Brain microvascular endothelial cell (primary cell): ENCODE results near the gene WRNIP1.

Experiments used
- DNase-seq: peaks from one replicate; pipeline ENCODE4 v3.0.0-alpha.2; 2020
- H3K27ac ChIP-seq: fragments of 250-450 bp; sonication (Bioruptor Pico); 2 replicates; pipeline ENCODE4 v1.5.1; 2020; ENCODE audit warnings: mild to moderate bottlenecking, moderate library complexity
- H3K27me3 ChIP-seq: fragments of 250-450 bp; sonication (Bioruptor Pico); replicated peaks from 2 replicates; pipeline ENCODE4 v1.5.1; 2020; ENCODE audit warnings: mild to moderate bottlenecking
- H3K36me3 ChIP-seq: fragments of 250-450 bp; sonication (Bioruptor Pico); replicated peaks from 2 replicates; pipeline ENCODE4 v1.5.1; 2020; ENCODE audit warnings: mild to moderate bottlenecking
- H3K4me3 ChIP-seq: 2 replicates; pipeline ENCODE4 v1.5.1; 2011; ENCODE audit warnings: low read depth, mild to moderate bottlenecking, control low read depth, low read length, moderate library complexity
- in situ Hi-C: cut with HindIII; loops from 2 replicates; pipeline ENCODE4 v1.10.0; 2017; ENCODE audit warnings: low sequenced_read_pairs, low pct_ligation_motif_present
- TF ChIP-seq, protein P1 (sequence below): IDR thresholded peaks from 2 replicates; pipeline ENCODE4 v1.5.1; 2011; ENCODE audit warnings: low read depth, mild to moderate bottlenecking, moderate library complexity, low read length, control low read depth, inconsistent platforms; ENCODE audit errors: missing control alignments

WRNIP1 gene

DNA sequence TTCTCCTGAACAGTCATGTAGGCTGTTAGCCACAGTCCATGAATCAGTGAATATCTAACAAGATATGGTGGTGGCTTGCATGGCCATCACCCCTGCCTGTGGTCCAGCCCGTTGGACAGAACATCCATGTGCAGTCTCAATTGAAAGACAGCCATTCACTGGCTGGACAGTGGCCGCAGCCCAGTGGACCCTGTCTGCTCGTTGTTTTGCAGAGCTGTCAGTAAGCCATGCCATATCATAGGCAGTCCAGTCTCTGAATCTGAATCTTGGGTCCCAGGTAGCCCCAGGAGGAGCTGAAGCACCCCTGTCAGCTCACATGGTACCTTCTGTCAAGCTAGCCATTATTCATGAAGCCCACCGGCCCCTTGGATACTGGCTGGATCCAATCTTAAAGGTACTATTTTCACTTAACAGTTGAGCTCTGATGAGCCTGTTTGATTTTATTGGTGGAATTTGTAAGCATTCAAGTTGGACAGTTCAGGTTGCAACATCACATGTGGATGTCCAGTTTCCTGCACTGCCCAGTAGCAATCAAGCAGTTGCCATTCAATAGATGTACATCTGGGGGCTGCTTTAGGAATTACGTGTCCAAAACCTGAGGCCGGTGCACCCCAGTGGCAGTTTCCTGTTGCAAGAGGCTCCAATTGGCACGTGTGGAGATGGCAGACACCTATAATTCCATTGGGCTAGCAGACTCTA is 38.7 kb downstream of the WRNIP1 start:
- TF ChIP-seq, protein P1, sequence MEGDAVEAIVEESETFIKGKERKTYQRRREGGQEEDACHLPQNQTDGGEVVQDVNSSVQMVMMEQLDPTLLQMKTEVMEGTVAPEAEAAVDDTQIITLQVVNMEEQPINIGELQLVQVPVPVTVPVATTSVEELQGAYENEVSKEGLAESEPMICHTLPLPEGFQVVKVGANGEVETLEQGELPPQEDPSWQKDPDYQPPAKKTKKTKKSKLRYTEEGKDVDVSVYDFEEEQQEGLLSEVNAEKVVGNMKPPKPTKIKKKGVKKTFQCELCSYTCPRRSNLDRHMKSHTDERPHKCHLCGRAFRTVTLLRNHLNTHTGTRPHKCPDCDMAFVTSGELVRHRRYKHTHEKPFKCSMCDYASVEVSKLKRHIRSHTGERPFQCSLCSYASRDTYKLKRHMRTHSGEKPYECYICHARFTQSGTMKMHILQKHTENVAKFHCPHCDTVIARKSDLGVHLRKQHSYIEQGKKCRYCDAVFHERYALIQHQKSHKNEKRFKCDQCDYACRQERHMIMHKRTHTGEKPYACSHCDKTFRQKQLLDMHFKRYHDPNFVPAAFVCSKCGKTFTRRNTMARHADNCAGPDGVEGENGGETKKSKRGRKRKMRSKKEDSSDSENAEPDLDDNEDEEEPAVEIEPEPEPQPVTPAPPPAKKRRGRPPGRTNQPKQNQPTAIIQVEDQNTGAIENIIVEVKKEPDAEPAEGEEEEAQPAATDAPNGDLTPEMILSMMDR = no peak
- Histone ChIP-seq H3K4me3 (no peak overlapping the region), H3K27ac (no peak overlapping the region), H3K36me3 (no peaks in the 10 kb centered on the region), H3K27me3 (no peaks in the 10 kb centered on the region)
- in situ Hi-C loops = no loop called here
- DNase-seq = no peak

DNA sequence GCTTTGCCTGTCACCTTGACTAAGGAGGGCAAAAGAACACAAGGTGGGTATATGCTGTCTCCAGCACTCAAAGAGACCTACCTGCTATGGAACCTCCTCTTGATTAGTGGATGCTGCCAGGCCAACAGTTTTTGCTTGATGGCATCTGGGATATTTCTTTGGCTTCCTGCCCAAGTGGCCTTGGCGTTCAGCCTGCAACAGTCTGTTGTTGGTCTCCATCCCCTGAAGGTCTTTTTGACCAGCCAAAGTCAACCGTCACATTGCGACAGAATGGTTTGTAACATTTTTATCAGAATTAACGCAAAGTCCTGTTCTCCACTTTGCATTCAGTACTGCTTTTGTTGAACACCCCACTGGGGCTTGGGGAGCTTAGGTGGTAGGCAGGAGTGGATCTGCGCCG is 39.3 kb downstream of the WRNIP1 start:
- in situ Hi-C loops = no loop called here
- no peaks in the 10 kb centered on the region for H3K36me3 ChIP-seq
- no peak overlapping the region for H3K4me3 ChIP-seq
- TF ChIP-seq, protein P1 = no peak
- DNase-seq = no peak
- no peak overlapping the region for H3K27ac ChIP-seq
- no peaks in the 10 kb centered on the region for H3K27me3 ChIP-seq

DNA sequence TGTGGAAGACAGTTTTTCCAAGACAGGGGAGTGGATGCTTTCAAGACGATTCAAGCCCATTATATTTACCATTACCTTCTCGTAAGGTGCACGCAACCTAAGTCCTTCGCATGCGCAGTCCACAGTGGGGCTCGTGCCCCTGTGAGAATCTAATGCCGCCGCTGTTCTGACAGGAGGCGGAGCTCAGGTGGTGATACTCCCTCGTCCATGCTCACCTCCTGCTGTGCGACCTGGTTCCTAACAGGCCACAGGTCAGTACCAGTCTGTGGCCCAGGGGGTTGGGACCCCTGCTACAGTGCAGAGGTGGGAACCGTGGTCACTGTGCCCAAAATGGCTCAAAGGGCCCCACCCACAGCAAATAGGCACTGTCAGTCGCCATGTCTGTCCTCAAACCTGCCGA is 39.8 kb downstream of the WRNIP1 start:
- Histone ChIP-seq H3K4me3 (no peak overlapping the region), H3K27ac (no peak overlapping the region), H3K27me3 (no peaks in the 10 kb centered on the region), H3K36me3 (no peaks in the 10 kb centered on the region)
- TF ChIP-seq, protein P1 = no peak
- in situ Hi-C loops = no loop called here
- no peak for DNase-seq

DNA sequence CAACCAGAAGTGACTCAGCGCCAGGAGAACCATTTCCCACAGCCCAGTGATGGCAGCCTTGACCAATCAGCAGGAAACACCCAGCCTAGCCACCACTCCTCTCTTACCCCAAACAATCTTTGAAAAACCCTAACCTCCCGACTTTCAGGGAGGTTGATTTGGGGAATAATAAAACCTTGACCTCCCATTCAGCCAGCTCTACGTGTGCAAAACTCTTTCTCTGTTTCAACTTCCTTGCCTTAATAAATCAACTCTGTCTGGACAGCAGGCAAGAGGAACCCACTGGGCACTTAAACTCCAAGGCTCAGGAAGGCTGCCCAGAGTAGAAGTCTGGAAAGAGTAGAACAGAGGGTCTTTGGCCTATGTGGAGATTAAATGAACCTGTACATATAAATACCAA is 41.5 kb downstream of the WRNIP1 start:
- DNase-seq = no peak
- TF ChIP-seq, protein P1 = no peak
- in situ Hi-C loops = no loop called here
- H3K4me3 ChIP-seq = no peak overlapping the region
- no peaks in the 10 kb centered on the region for H3K27me3 ChIP-seq
- H3K27ac ChIP-seq = no peak overlapping the region
- no peaks in the 10 kb centered on the region for H3K36me3 ChIP-seq

DNA sequence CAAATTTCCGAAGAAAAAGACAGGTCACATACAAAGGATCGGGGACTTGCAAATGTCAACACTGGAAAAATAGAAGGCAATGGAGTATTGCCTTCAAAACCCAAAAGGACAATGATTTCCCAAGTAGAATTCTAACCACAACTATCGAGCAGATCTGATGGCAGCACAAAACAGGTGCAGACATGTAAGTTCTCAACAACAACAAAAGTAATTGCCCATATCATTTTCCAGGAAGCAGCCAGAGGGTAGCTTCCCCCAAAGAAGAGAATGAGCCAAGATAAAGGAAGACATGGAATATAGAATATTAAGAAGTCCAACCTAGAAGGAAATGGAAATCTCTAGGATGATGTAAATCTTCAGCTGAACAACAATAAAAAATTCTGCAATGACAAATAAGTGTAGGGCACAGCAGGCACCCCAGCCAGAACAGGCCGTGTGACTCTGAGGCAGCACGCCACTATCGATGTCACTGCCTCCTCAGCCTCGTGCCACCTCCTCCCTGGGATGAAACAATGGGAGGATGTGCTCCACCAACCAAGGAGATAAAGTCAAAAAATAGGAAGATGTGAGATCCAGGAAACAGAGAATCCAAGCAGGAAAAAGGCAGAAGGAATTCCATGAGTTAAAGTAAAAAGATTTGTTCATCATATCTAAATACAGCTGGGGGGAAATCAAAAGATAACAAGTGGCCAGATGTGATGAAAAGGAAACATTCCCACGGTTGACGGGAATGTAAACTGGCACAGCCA is 42.3 kb downstream of the WRNIP1 start:
- no peaks in the 10 kb centered on the region for H3K36me3 ChIP-seq
- H3K27me3 ChIP-seq = no peaks in the 10 kb centered on the region
- no peak overlapping the region for H3K27ac ChIP-seq
- TF ChIP-seq, protein P1 = no peak
- DNase-seq = no peak
- in situ Hi-C loops = no loop called here
- no peak overlapping the region for H3K4me3 ChIP-seq

DNA sequence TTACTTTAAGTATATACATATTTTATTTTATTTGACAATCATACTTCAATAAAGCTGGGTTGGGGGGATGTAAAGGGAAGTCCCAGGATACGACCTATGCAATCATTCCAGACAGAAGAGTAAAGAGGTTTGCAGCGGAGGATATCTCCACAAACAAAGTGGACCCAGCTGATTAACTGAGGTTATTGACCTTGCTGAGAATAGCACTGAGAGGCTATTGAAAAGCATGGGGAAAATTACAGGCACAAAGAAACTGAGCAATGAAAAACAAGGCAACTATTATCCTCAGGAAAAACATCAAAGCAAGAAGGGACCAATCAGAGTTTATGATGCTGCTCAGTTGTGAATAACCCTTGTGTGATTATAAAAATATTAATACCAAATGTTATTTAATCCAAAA is 43.8 kb downstream of the WRNIP1 start:
- DNase-seq = no peak
- Histone ChIP-seq H3K27ac (no peak overlapping the region), H3K27me3 (no peaks in the 10 kb centered on the region), H3K4me3 (no peak overlapping the region), H3K36me3 (no peaks in the 10 kb centered on the region)
- in situ Hi-C loops = no loop called here
- TF ChIP-seq, protein P1 = no peak
